Mesodermal cell (in vitro differentiated cells): ENCODE data around the gene ZMIZ1.
A peak's percentile ranks its signal among the peaks of the same experiment; 100 is the strongest.

Source experiments
- H3K27ac ChIP-seq: 2 replicates; pipeline ENCODE4 v1.7.0; 2013; ENCODE audit warnings: mild to moderate bottlenecking, low read depth, low read length, moderate library complexity; ENCODE audit not compliant: severe bottlenecking
- H3K36me3 ChIP-seq: 2 replicates; pipeline ENCODE4 v1.7.1; 2013; ENCODE audit warnings: mild to moderate bottlenecking, low read length, moderate library complexity; ENCODE audit not compliant: control insufficient read depth, insufficient read depth
- H3K4me1 ChIP-seq: one replicate; pipeline ENCODE4 v1.7.1; 2013; ENCODE audit warnings: mild to moderate bottlenecking, low read length; ENCODE audit not compliant: insufficient read depth, control insufficient read depth, poor library complexity, severe bottlenecking
- H3K4me3 ChIP-seq: 2 replicates; pipeline ENCODE4 v1.7.0; 2013; ENCODE audit warnings: low read length, control low read depth, mild to moderate bottlenecking; ENCODE audit not compliant: insufficient read depth, poor library complexity, severe bottlenecking; ENCODE audit errors: extremely low read depth
- H3K9me3 ChIP-seq: 2 replicates; pipeline ENCODE4 v1.7.1; 2013; ENCODE audit warnings: mild to moderate bottlenecking, low read length, moderate library complexity; ENCODE audit not compliant: control insufficient read depth
- WGBS, 2 experiments: methylation state at CpG; one replicate each; pipeline ENCODE4 v1.1.5; 2013; ENCODE audit warnings: missing lambda C conversion rate in 2 of 2; ENCODE audit not compliant: insufficient coverage in 2 of 2; 5-methylcytosine and 5-hydroxymethylcytosine counted together

Gene ZMIZ1

GRCh38 chr10:79046741-79047583, 21.8 kb upstream of the ZMIZ1 start:
- H3K4me3 ChIP-seq: no peak overlapping the region
- no peaks in the 10 kb centered on the region for H3K9me3 ChIP-seq
- WGBS, 2 experiments: 88 to 93% methylated on average over 2 to 4 of the region's 6 CpGs
- H3K27ac ChIP-seq: peak overlapping the region; percentile 29
- no peaks in the 10 kb centered on the region for H3K36me3 ChIP-seq
- H3K4me1 ChIP-seq: peaks cover 34% of the 10 kb centered on the region

GRCh38 chr10:79047584-79047874, 21.2 kb upstream of the ZMIZ1 start:
- Histone ChIP-seq H3K27ac (peak overlapping the region; percentile 71), H3K36me3 (no peaks in the 10 kb centered on the region), H3K4me1 (peaks cover 36% of the 10 kb centered on the region), H3K9me3 (no peaks in the 10 kb centered on the region), H3K4me3 (no peak overlapping the region)
- WGBS, 2 experiments: 85 to 86% methylated on average over 4 of the region's 4 CpGs

DNA sequence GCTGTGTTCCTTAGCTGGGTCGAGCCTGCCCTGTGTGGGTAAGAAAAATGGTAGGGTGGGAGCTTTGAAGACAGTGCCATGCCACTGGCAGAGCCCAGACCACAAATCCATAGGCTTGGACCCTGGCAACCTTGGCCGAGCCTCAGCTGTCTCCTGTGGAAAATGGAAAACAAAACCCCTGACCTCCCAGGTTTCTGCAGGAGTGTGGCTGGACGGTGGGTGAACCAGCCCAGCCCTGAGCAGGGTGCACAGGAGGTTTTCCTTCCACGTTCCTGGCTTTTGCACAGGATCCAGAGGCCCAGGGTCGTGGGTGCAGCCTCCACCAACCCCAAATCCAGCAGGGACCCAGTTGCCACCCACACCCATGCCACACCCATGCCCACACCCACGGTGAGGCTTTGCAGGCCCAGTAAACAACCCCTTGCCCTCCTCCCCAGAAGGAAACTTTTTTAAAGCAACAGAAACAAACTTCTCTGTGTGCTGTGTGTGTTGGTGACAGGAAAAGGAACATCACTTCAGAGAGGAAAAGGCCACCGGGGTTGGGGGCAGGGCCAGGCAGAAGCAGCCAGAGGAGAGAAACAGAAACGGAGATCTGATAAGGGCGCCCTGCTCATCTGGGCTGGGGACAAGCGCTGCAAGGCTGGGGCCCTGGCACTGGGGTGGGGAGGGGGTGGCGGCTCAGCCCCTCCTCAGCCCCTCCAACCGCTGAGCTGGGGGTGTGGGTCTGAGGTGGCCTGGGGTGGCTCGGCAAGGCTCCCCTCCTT, 20.7 kb upstream of the ZMIZ1 start:
- Histone ChIP-seq H3K27ac (peak overlapping the region; percentile 71), H3K36me3 (no peaks in the 10 kb centered on the region), H3K4me1 (peaks cover 41% of the 10 kb centered on the region), H3K9me3 (no peaks in the 10 kb centered on the region), H3K4me3 (no peak overlapping the region)
- WGBS, 2 experiments: 58 to 63% methylated on average over 4 to 13 of the region's 13 CpGs

- no peaks in the 10 kb centered on the region for H3K9me3 ChIP-seq
- H3K36me3 ChIP-seq: no peaks in the 10 kb centered on the region
- H3K4me1 ChIP-seq: peaks cover 41% of the 10 kb centered on the region
- WGBS, 2 experiments: 80 to 85% methylated on average over 10 to 12 of the region's 14 CpGs
- H3K4me3 ChIP-seq: no peak overlapping the region
- H3K27ac ChIP-seq: peak overlapping the region; percentile 71
Observed at GRCh38 chr10:79048639-79049550, 19.9 kb upstream of the ZMIZ1 start.

DNA sequence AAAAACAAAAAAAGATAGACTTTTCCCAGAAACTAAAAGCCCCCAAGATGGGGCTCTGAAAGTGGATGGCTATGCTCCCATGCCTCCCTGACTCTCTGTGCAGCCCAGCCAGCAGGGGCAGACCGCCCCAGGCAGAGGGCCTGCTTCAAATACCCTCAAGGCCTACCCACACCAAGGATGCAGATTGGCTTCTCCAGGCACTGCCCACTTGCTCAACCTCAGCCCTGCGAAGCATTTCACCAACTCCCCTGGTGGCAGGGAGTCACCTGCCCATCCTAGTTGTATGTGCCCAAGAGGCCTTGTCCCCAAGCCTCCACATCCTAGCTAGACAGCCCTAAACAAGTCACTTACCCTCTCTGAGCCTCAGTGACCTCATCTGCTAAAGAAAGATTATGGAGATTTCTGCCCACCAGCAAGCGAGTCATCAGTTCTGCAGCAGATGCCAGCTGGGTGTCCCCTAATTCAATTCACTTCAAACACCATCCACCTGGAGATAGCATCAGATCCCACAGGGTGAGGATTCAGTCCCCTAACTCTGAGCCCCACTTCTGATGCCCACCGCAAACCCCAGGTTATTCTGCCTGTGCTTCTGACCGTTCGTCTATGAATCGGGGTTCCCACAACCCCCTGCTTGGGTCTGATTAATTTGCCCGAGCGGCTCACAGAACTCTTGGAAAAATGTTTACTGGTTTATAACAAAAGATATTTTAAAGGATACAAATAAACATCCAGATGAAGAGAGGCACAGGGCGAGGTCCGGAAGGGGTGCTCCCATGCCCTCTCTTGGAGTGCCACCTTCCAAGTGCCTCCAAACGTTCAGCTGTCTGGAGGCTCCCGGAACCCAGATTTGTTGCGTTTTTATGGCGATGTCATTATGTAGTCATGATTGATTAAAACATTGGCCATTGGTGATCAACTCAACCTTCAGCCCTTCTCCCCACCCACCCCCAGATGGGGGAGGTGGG, 18.6 kb upstream of the ZMIZ1 start:
- Histone ChIP-seq H3K27ac (no peak overlapping the region), H3K9me3 (no peaks in the 10 kb centered on the region), H3K4me3 (no peak overlapping the region), H3K4me1 (peaks cover 41% of the 10 kb centered on the region), H3K36me3 (no peaks in the 10 kb centered on the region)
- 95 to 100% methylated on average over 8 to 9 of the region's 15 CpGs for WGBS, 2 experiments

GRCh38 chr10:79050896-79051555, 17.7 kb upstream of the ZMIZ1 start:
- Histone ChIP-seq H3K9me3 (no peaks in the 10 kb centered on the region), H3K27ac (no peak overlapping the region), H3K4me1 (peaks cover 41% of the 10 kb centered on the region), H3K4me3 (no peak overlapping the region), H3K36me3 (no peaks in the 10 kb centered on the region)
- 74 to 75% methylated on average over 5 to 6 of the region's 7 CpGs for WGBS, 2 experiments

GRCh38 chr10:79051766-79052165, 17.0 kb upstream of the ZMIZ1 start:
- Histone ChIP-seq H3K36me3 (no peaks in the 10 kb centered on the region), H3K4me3 (no peak overlapping the region), H3K27ac (no peak overlapping the region), H3K9me3 (no peaks in the 10 kb centered on the region), H3K4me1 (peaks cover 41% of the 10 kb centered on the region)
- 83 to 89% methylated on average over 7 to 13 of the region's 14 CpGs for WGBS, 2 experiments

GRCh38 chr10:79052291-79053080, 16.3 kb upstream of the ZMIZ1 start:
- H3K9me3 ChIP-seq: no peaks in the 10 kb centered on the region
- H3K4me1 ChIP-seq: peaks cover 35% of the 10 kb centered on the region
- H3K4me3 ChIP-seq: no peak overlapping the region
- WGBS, 2 experiments: 45 to 63% methylated on average over 4 to 12 of the region's 12 CpGs
- no peak overlapping the region for H3K27ac ChIP-seq
- H3K36me3 ChIP-seq: no peaks in the 10 kb centered on the region

DNA sequence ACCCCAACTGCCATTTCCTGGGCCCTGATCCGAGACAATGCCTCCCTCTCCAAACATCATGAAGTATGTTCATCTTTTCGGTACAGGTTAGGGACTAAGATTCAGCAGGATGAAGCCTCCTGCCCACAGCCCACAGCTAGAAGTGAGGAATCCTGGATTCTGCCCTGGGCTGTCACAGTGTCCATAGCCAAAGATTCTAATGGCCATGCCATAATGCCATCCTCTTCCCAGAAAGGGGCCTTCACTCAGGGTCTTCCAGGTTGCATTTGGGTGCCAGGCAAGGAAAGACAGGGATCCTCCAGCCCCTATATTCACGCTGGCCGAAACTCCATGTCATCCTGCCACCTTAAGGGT, 15.7 kb upstream of the ZMIZ1 start:
- no peak overlapping the region for H3K4me3 ChIP-seq
- 95 to 100% methylated on average over 3 to 4 of the region's 4 CpGs for WGBS, 2 experiments
- peaks cover 30% of the 10 kb centered on the region for H3K4me1 ChIP-seq
- H3K27ac ChIP-seq: no peak overlapping the region
- H3K36me3 ChIP-seq: no peaks in the 10 kb centered on the region
- H3K9me3 ChIP-seq: no peaks in the 10 kb centered on the region
